H9 (cell line): ENCODE measurements around the gene PRODH2. TPM values are rescaled to one million over a fixed set of nuclear protein-coding genes. Genes with fewer than 3 reads are reported as not detected.

Experiments used
- DNase-seq: peaks from one replicate; pipeline ENCODE4 v3.0.0-alpha.2; 2017
- H2AFZ ChIP-seq: one replicate; pipeline ENCODE4 v1.6.1; 2013; ENCODE audit warnings: mild to moderate bottlenecking, low read length, control low read depth, moderate library complexity
- H2AK5ac ChIP-seq: 2 replicates; pipeline ENCODE4 v1.6.1; 2013; ENCODE audit warnings: low read length, control low read depth, mixed read lengths; ENCODE audit not compliant: insufficient read length
- H2BK120ac ChIP-seq: one replicate; pipeline ENCODE4 v1.6.1; 2013; ENCODE audit warnings: low read depth, mild to moderate bottlenecking, low read length, control low read depth, inconsistent platforms; ENCODE audit not compliant: poor library complexity, severe bottlenecking
- H2BK12ac ChIP-seq: 2 replicates; pipeline ENCODE4 v1.6.1; 2013; ENCODE audit warnings: low read length, control low read depth, mixed read lengths, low read depth; ENCODE audit not compliant: insufficient read length
- H2BK15ac ChIP-seq: 2 replicates; pipeline ENCODE4 v1.6.1; 2013; ENCODE audit warnings: low read depth, low read length, control low read depth
- H2BK20ac ChIP-seq: one replicate; pipeline ENCODE4 v1.6.1; 2013; ENCODE audit warnings: low read depth, mild to moderate bottlenecking, low read length, control low read depth, inconsistent platforms; ENCODE audit not compliant: poor library complexity, severe bottlenecking
- H2BK5ac ChIP-seq: 2 replicates; pipeline ENCODE4 v1.6.1; 2013; ENCODE audit warnings: low read length, control low read depth, mixed read lengths; ENCODE audit not compliant: insufficient read length
- H3K14ac ChIP-seq: 2 replicates; pipeline ENCODE4 v1.6.1; 2013; ENCODE audit warnings: low read length, control low read depth; ENCODE audit not compliant: insufficient read depth
- H3K18ac ChIP-seq: 2 replicates; pipeline ENCODE4 v1.6.1; 2013; ENCODE audit warnings: low read depth, mild to moderate bottlenecking, mixed read lengths, low read length, control low read depth; ENCODE audit not compliant: insufficient read length
- H3K23ac ChIP-seq: 2 replicates; pipeline ENCODE4 v1.6.1; 2013; ENCODE audit warnings: low read length, control low read depth, mixed read lengths, low read depth; ENCODE audit not compliant: insufficient read length
- H3K23me2 ChIP-seq: 2 replicates; pipeline ENCODE4 v1.6.1; 2013; ENCODE audit warnings: low read depth, mild to moderate bottlenecking, mixed read lengths, low read length, control low read depth; ENCODE audit not compliant: insufficient read length, poor library complexity, severe bottlenecking
- H3K27ac ChIP-seq: 2 replicates; pipeline ENCODE4 v1.5.1; 2013; ENCODE audit warnings: low read length, control low read depth, mixed read lengths, low read depth; ENCODE audit not compliant: insufficient read length
- H3K27me3 ChIP-seq: 2 replicates; pipeline ENCODE4 v1.6.1; 2013; ENCODE audit warnings: low read length, control low read depth, inconsistent platforms; ENCODE audit not compliant: insufficient read depth
- H3K4ac ChIP-seq: 2 replicates; pipeline ENCODE4 v1.6.1; 2013; ENCODE audit warnings: low read depth, mild to moderate bottlenecking, control low read depth, inconsistent platforms, low read length, moderate library complexity
- H3K4me1 ChIP-seq: 2 replicates; pipeline ENCODE4 v1.6.1; 2013; ENCODE audit warnings: low read length, control low read depth, inconsistent platforms; ENCODE audit not compliant: insufficient read depth
- H3K4me2 ChIP-seq: 2 replicates; pipeline ENCODE4 v1.6.1; 2013; ENCODE audit warnings: low read length, control low read depth, mixed read lengths; ENCODE audit not compliant: insufficient read length, insufficient read depth
- H3K56ac ChIP-seq: 2 replicates; pipeline ENCODE4 v1.6.1; 2013; ENCODE audit warnings: low read depth, mild to moderate bottlenecking, mixed read lengths, low read length, control low read depth; ENCODE audit not compliant: insufficient read length
- H3K79me1 ChIP-seq: 2 replicates; pipeline ENCODE4 v1.6.1; 2013; ENCODE audit warnings: low read depth, mild to moderate bottlenecking, moderate library complexity, low read length, control low read depth, inconsistent platforms; ENCODE audit not compliant: insufficient read depth, poor library complexity, severe bottlenecking
- H3K79me2 ChIP-seq: 2 replicates; pipeline ENCODE4 v1.6.1; 2013; ENCODE audit warnings: low read length, control low read depth, inconsistent platforms; ENCODE audit not compliant: insufficient read depth
- H3K9ac ChIP-seq: 2 replicates; pipeline ENCODE4 v1.6.1; 2013; ENCODE audit warnings: low read length, control low read depth, mixed read lengths; ENCODE audit not compliant: insufficient read length; ENCODE audit errors: extremely low read depth
- H3K9me3 ChIP-seq: one replicate; pipeline ENCODE4 v1.6.1; 2013; ENCODE audit warnings: low read depth, low read length, inconsistent platforms; ENCODE audit not compliant: control insufficient read depth
- H3T11ph ChIP-seq: one replicate; pipeline ENCODE4 v1.6.1; 2013; ENCODE audit warnings: mild to moderate bottlenecking, low read length, control low read depth, inconsistent platforms
- H4K20me1 ChIP-seq: one replicate; pipeline ENCODE4 v1.6.1; 2013; ENCODE audit not compliant: control insufficient read depth, insufficient read length, insufficient read depth
- H4K5ac ChIP-seq: 2 replicates; pipeline ENCODE4 v1.6.1; 2013; ENCODE audit warnings: low read depth, mild to moderate bottlenecking, mixed read lengths, low read length, control low read depth; ENCODE audit not compliant: insufficient read length
- H4K8ac ChIP-seq: replicated peaks from 2 replicates; pipeline ENCODE4 v1.6.1; 2013; ENCODE audit warnings: low read length, control low read depth, mixed read lengths, low read depth; ENCODE audit not compliant: insufficient read length
- H4K91ac ChIP-seq: 2 replicates; pipeline ENCODE4 v1.6.1; 2013; ENCODE audit warnings: low read depth, mild to moderate bottlenecking, moderate library complexity, mixed read lengths, low read length, control low read depth; ENCODE audit not compliant: insufficient read length
- H3K27ac Mint-ChIP-seq, 3 experiments: 2 replicates in 2 of 3; 3 replicates in 1 of 3; pipeline ENCODE4 v1.8.0; 2020 to 2021; ENCODE audit warnings: mixed read lengths in 3 of 3, mild to moderate bottlenecking in 1 of 3, moderate library complexity in 1 of 3
- H3K27me3 Mint-ChIP-seq: 2 replicates; pipeline ENCODE4 v1.8.0; 2021; ENCODE audit warnings: low read depth, mild to moderate bottlenecking, moderate library complexity, mixed read lengths
- H3K36me3 Mint-ChIP-seq, 3 experiments: 2 replicates in 2 of 3; 3 replicates in 1 of 3; pipeline ENCODE4 v1.8.0; 2020 to 2021; ENCODE audit warnings: low read depth in 3 of 3, mixed read lengths in 3 of 3; ENCODE audit not compliant: insufficient read depth in 1 of 3
- H3K4me1 Mint-ChIP-seq, 2 experiments: 2 replicates each; pipeline ENCODE4 v1.8.0; 2020; ENCODE audit warnings: mixed read lengths in 2 of 2
- H3K4me3 Mint-ChIP-seq, 2 experiments: 2 replicates in 1 of 2; 3 replicates in 1 of 2; pipeline ENCODE4 v1.8.0; 2020 to 2021; ENCODE audit warnings: mild to moderate bottlenecking in 2 of 2, mixed read lengths in 2 of 2, moderate library complexity in 1 of 2
- H3K9me3 Mint-ChIP-seq, 2 experiments: 2 replicates in 1 of 2; 3 replicates in 1 of 2; pipeline ENCODE4 v1.8.0; 2020; ENCODE audit warnings: mild to moderate bottlenecking in 2 of 2, mixed read lengths in 2 of 2, moderate library complexity in 1 of 2
- CTCF ChIP-seq: fragments of 200-600 bp; sonication (generic); conservative IDR thresholded peaks from 3 replicates; pipeline ENCODE4 v1.8.0; 2021; ENCODE audit warnings: antibody characterized with exemption, mild to moderate bottlenecking
- WGBS: extraction: QIAGEN DNeasy Blood & Tissue Kit; methylation state at CpG from one replicate; pipeline ENCODE4 v1.1.7; 2013; ENCODE audit warnings: missing lambda C conversion rate, low lambda C conversion rate, mixed read lengths; ENCODE audit not compliant: insufficient read length; ENCODE audit errors: extremely low coverage; 5-methylcytosine and 5-hydroxymethylcytosine counted together
- total RNA-seq: library from RNA; stranded (reverse); gene quantifications from 2 replicates; pipeline ENCODE4 v1.2.1, GENCODE V29; 2021

The PRODH2 gene
- total RNA-seq, 1 experiment from 2014 or later = not detected

GRCh38 chr19:35843676-35844481 is 31.2 kb upstream of the PRODH2 start:
- no peak overlapping the region; a peak in 1 of 7 replicates for H3K27ac Mint-ChIP-seq
- TF ChIP-seq CTCF = no peak
- H3K27me3 ChIP-seq = peaks cover 23% of the 10 kb centered on the region; the same call in 1 of the 2 replicates

More at GRCh38 chr19:35843676-35844481, 31.2 kb upstream of the PRODH2 start:
- Histone ChIP-seq H3K4me2 (peak overlapping the region; percentile 17), H3K79me1 (no peaks in the 10 kb centered on the region), H3K23ac (no peak overlapping the region), H3K9me3 (no peaks in the 10 kb centered on the region), H2BK5ac (no peak overlapping the region), H4K8ac (no peak overlapping the region), H2BK120ac (no peak overlapping the region), H2AK5ac (no peak overlapping the region), H3K56ac (no peak overlapping the region), H2BK12ac (no peak overlapping the region), H4K5ac (no peak overlapping the region), H3K4me1 (no peaks in the 10 kb centered on the region), H2BK15ac (no peak overlapping the region), H3T11ph (no peak overlapping the region), H4K91ac (no peak overlapping the region), H3K79me2 (no peaks in the 10 kb centered on the region), H3K4ac (no peak overlapping the region), H3K9ac (no peak overlapping the region), H4K20me1 (no peaks in the 10 kb centered on the region), H3K27ac (no peak overlapping the region), H2AFZ (no peak overlapping the region), H2BK20ac (no peak overlapping the region), H3K18ac (no peak overlapping the region), H3K23me2 (peaks cover 15% of the 10 kb centered on the region), H3K14ac (no peak overlapping the region)
- Mint-ChIP-seq H3K4me1 (peaks cover 18 to 25% of the 10 kb centered on the region in 2 experiments), H3K9me3 (peaks cover 2 to 3% of the 10 kb centered on the region in 2 experiments; a peak in 2 of 5 replicates), H3K27me3 (peaks cover 84% of the 10 kb centered on the region), H3K4me3 (peak overlapping the region; percentile 39 to 90; a peak in 4 of 5 replicates), H3K36me3 (no peaks in the 10 kb centered on the region; a peak in 1 of 7 replicates)
- WGBS = no CpG with 5 or more reads among the region's 42 CpGs
- peak; percentile 96 for DNase-seq
